KOPT-K1 (cell line): Measurements from ENCODE around the gene TIMM22.

ENCODE experiments used
- H3K27ac ChIP-seq: fragments of 200-600 bp; sonication (generic); 2 replicates; pipeline ENCODE4 v1.5.1; 2016; ENCODE audit warnings: antibody characterized with exemption, mild to moderate bottlenecking, low read depth, low read length; ENCODE audit not compliant: poor library complexity, severe bottlenecking
- H3K36me3 ChIP-seq: fragments of 200-600 bp; sonication (generic); 2 replicates; pipeline ENCODE4 v1.5.1; 2017; ENCODE audit warnings: antibody characterized with exemption, mild to moderate bottlenecking, low read length, moderate library complexity; ENCODE audit not compliant: insufficient read depth
- H3K9me3 ChIP-seq: fragments of 200-600 bp; sonication (generic); 2 replicates; pipeline ENCODE4 v1.5.1; 2017; ENCODE audit warnings: antibody characterized with exemption, low read length, mild to moderate bottlenecking; ENCODE audit not compliant: insufficient read depth, poor library complexity, severe bottlenecking

Gene TIMM22

GRCh38 chr17:1013729-1014090 is 16.8 kb downstream of the TIMM22 start:
- no peaks in the 10 kb centered on the region for H3K9me3 ChIP-seq
- no peak overlapping the region for H3K27ac ChIP-seq
- H3K36me3 ChIP-seq = peaks cover 28% of the 10 kb centered on the region; the same call in 1 of the 2 replicates

- Histone ChIP-seq H3K27ac (no peak overlapping the region), H3K9me3 (no peaks in the 10 kb centered on the region), H3K36me3 (no peaks in the 10 kb centered on the region)
These were observed 21.6 kb downstream of the TIMM22 start for GRCh38 chr17:1018547-1018946.

- no peaks in the 10 kb centered on the region for H3K36me3 ChIP-seq
- H3K9me3 ChIP-seq = no peaks in the 10 kb centered on the region
- no peak overlapping the region for H3K27ac ChIP-seq
These were observed 22.5 kb downstream of the TIMM22 start for GRCh38 chr17:1019451-1019850.

GRCh38 chr17:1021147-1021546 is 24.2 kb downstream of the TIMM22 start:
- no peaks in the 10 kb centered on the region for H3K36me3 ChIP-seq
- H3K27ac ChIP-seq = no peak overlapping the region
- H3K9me3 ChIP-seq = no peaks in the 10 kb centered on the region

GRCh38 chr17:1022278-1023024 is 25.5 kb downstream of the TIMM22 start:
- Histone ChIP-seq H3K27ac (no peak overlapping the region), H3K36me3 (peaks cover 5% of the 10 kb centered on the region; the same call in 1 of the 2 replicates), H3K9me3 (no peaks in the 10 kb centered on the region)

- Histone ChIP-seq H3K27ac (no peak overlapping the region), H3K9me3 (no peaks in the 10 kb centered on the region), H3K36me3 (peaks cover 7% of the 10 kb centered on the region; the same call in 1 of the 2 replicates)
These were observed 27.1 kb downstream of the TIMM22 start for GRCh38 chr17:1024076-1024475.

- H3K36me3 ChIP-seq = peaks cover 7% of the 10 kb centered on the region; the same call in 1 of the 2 replicates
These were observed 29.0 kb downstream of the TIMM22 start for GRCh38 chr17:1025733-1026598.

GRCh38 chr17:1026599-1026975 is 29.7 kb downstream of the TIMM22 start:
- H3K36me3 ChIP-seq = peaks cover 7% of the 10 kb centered on the region; the same call in 1 of the 2 replicates
- no peak overlapping the region for H3K27ac ChIP-seq
- no peaks in the 10 kb centered on the region for H3K9me3 ChIP-seq

More at GRCh38 chr17:1025733-1026598, 29.0 kb downstream of the TIMM22 start:
- H3K27ac ChIP-seq = no peak overlapping the region
- H3K9me3 ChIP-seq = no peaks in the 10 kb centered on the region

- Histone ChIP-seq H3K36me3 (peaks cover 7% of the 10 kb centered on the region; the same call in 1 of the 2 replicates), H3K27ac (no peak overlapping the region), H3K9me3 (no peaks in the 10 kb centered on the region)
These were observed 30.1 kb downstream of the TIMM22 start for GRCh38 chr17:1027044-1027443.

- H3K36me3 ChIP-seq = peaks cover 7% of the 10 kb centered on the region; the same call in 1 of the 2 replicates
These were observed 32.4 kb downstream of the TIMM22 start for GRCh38 chr17:1029196-1029921.

GRCh38 chr17:1029922-1030644 is 33.2 kb downstream of the TIMM22 start:
- H3K36me3 ChIP-seq = peaks cover 7% of the 10 kb centered on the region; the same call in 1 of the 2 replicates
- H3K9me3 ChIP-seq = no peaks in the 10 kb centered on the region
- no peak overlapping the region for H3K27ac ChIP-seq

More at GRCh38 chr17:1029196-1029921, 32.4 kb downstream of the TIMM22 start:
- Histone ChIP-seq H3K9me3 (no peaks in the 10 kb centered on the region), H3K27ac (no peak overlapping the region)

- Histone ChIP-seq H3K36me3 (peaks cover 7% of the 10 kb centered on the region; the same call in 1 of the 2 replicates), H3K27ac (no peak overlapping the region), H3K9me3 (no peaks in the 10 kb centered on the region)
These were observed 34.0 kb downstream of the TIMM22 start for GRCh38 chr17:1030684-1031532.

GRCh38 chr17:1031711-1032110 is 34.8 kb downstream of the TIMM22 start:
- no peaks in the 10 kb centered on the region for H3K9me3 ChIP-seq
- peaks cover 7% of the 10 kb centered on the region; the same call in 1 of the 2 replicates for H3K36me3 ChIP-seq
- no peak overlapping the region for H3K27ac ChIP-seq
